ENCODE data around the gene ADAMTS14.

DNA sequence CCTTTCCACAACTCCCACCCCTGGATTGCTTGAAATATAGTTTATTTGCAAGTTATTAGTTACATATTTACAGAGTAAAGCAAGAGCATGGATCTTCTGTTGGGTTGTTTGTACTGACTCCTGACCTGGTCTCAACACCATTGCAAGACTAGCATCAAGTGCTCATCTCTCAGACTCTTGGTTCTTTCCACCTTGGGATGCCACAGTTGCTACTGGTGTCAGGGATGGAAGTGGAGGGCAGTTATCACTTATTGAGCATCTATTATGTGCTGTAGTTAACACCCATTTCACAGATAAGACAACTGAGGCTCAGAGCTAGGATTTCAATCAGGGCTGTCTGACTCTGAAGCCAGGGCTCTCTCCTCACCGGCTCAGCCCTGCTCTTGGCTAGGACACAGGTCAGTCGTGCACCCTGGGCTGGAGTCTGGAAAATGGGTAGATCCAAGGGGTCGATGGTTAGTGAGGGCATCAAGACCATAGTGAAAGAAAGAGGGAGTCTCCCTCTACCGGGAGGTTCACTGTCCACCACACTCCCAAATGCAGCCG, 614 bp upstream of the ADAMTS14 start:
- TF ChIP-seq EZH2 (IDR thresholded peaks at IDR 0.05), result no peak
- TF ChIP-seq POLR2AphosphoS5 (IDR thresholded peaks at IDR 0.05; ENCODE audit: borderline replicate concordance, low read depth, low read length), result no peak
- TF ChIP-seq FOXP2 (optimal IDR thresholded peaks at IDR 0.05; ENCODE audit: control extremely low read depth, extremely low read length, insufficient read depth), result no peak
